Esophagus muscularis mucosa (tissue), 4 donors: ENCODE measurements around the gene PPP1R12A. TPM values are rescaled to one million over a fixed set of nuclear protein-coding genes. Genes with fewer than 3 reads are reported as not detected.
A peak's percentile ranks its signal among the peaks of the same experiment; 100 is the strongest.

Experiments used
- DNase-seq: peaks from one replicate; pipeline ENCODE4 v3.0.0-alpha.2; 2017; ENCODE audit errors: extremely low spot score
- H3K27ac ChIP-seq, 4 donors: fragments of 200-600 bp; sonication (generic); replicated peaks in 1 of 4; 1 replicate in 3 of 4; 2 replicates in 1 of 4; pipeline ENCODE4 v1.5.1; 2016 to 2019; ENCODE audit warnings: mild to moderate bottlenecking in 1 of 4
- H3K27me3 ChIP-seq, 4 donors: fragments of 200-600 bp; sonication (generic); one replicate each; pipeline versions ENCODE4 v1.5.1 to v1.6.0; 2016 to 2019
- H3K36me3 ChIP-seq, 4 donors: fragments of 200-600 bp; sonication (generic); one replicate each; pipeline ENCODE4 v1.5.1; 2016 to 2019
- H3K4me1 ChIP-seq, 4 donors: fragments of 200-600 bp; sonication (generic); one replicate each; pipeline ENCODE4 v1.5.1; 2016 to 2019
- H3K4me3 ChIP-seq, 4 donors: fragments of 200-600 bp; sonication (generic); 1 replicate in 2 of 4; 2 replicates in 2 of 4; pipeline ENCODE4 v1.5.1; 2016 to 2019; ENCODE audit warnings: mild to moderate bottlenecking in 4 of 4, moderate library complexity in 1 of 4
- H3K9me3 ChIP-seq, 4 donors: fragments of 200-600 bp; sonication (generic); 1 replicate in 3 of 4; 2 replicates in 1 of 4; pipeline ENCODE4 v1.5.1; 2016 to 2019
- EP300 ChIP-seq: sonication (generic); formaldehyde crosslinking; IDR thresholded peaks from one replicate; pipeline ENCODE4 v1.6.1; 2017; ENCODE audit warnings: antibody characterized with exemption
- POLR2A ChIP-seq: fragments of 450-650 bp; IDR thresholded peaks from one replicate; pipeline ENCODE4 v1.6.1; 2017; ENCODE audit warnings: antibody characterized with exemption, moderate library complexity, mild to moderate bottlenecking, low read depth
- POLR2AphosphoS5 ChIP-seq, 2 donors: sonication (generic); formaldehyde crosslinking; IDR thresholded peaks; one replicate each; pipeline ENCODE4 v1.6.1; 2017; ENCODE audit warnings: antibody characterized with exemption in 2 of 2
- WGBS: methylation state at CpG from one replicate; pipeline ENCODE4 v1.1.5; 2018; 5-methylcytosine and 5-hydroxymethylcytosine counted together
- intact Hi-C: fragments of 100-400 bp; cut with DNase I; formaldehyde crosslinking; loops from one replicate; pipeline ENCODE4 v1.15.1; 2023
- total RNA-seq, 4 donors: library from RNA; depleted of rRNA; stranded (reverse); fragments of >200 nt; gene quantifications; one replicate each; pipeline versions ENCODE4 v1.1.0 to v1.2.1, GENCODE V29; 2016
- TF ChIP-seq, protein P1 (sequence below), 3 experiments: fragments of 200-600 bp in 2 of 3; fragments of 450-650 bp in 1 of 3; sonication (generic) in 2 of 3; IDR thresholded peaks; one replicate each; pipeline ENCODE4 v1.5.1; 2017 to 2019; ENCODE audit warnings: antibody characterized with exemption in 3 of 3, mild to moderate bottlenecking in 2 of 3, moderate library complexity in 1 of 3

The PPP1R12A gene
- total RNA-seq, 4 donors from 2014 or later: 441 to 691 (median 542) TPM

DNA sequence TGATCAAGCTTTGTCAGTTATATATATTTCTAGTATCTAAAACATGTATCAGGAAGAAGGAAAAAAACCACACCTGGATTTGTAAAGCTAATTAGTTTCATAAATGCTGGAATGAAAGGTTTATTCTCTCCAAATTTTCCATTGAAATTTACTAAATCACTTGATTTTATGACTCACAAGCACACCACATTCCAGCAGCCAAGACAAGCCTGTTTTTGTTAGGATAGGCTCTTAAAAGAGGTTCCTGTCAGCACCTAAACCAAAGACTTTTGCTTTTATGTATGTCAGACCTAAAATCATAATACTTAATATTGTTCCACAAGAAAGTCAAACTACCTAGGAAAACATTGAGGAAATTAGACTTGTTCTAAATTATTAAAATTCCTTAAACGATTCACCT is 158.8 kb downstream of the PPP1R12A start:
- H3K36me3 ChIP-seq: peaks cover 0 to 61% (median 8%) of the 10 kb centered on the region in 4 donors
- no peak for DNase-seq
- TF ChIP-seq, protein P1, sequence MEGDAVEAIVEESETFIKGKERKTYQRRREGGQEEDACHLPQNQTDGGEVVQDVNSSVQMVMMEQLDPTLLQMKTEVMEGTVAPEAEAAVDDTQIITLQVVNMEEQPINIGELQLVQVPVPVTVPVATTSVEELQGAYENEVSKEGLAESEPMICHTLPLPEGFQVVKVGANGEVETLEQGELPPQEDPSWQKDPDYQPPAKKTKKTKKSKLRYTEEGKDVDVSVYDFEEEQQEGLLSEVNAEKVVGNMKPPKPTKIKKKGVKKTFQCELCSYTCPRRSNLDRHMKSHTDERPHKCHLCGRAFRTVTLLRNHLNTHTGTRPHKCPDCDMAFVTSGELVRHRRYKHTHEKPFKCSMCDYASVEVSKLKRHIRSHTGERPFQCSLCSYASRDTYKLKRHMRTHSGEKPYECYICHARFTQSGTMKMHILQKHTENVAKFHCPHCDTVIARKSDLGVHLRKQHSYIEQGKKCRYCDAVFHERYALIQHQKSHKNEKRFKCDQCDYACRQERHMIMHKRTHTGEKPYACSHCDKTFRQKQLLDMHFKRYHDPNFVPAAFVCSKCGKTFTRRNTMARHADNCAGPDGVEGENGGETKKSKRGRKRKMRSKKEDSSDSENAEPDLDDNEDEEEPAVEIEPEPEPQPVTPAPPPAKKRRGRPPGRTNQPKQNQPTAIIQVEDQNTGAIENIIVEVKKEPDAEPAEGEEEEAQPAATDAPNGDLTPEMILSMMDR (IDR thresholded peaks at IDR 0.05): no peak
- WGBS: 37% methylated on average over 1 of the region's 1 CpG
- peaks cover 0 to 39% (median 26%) of the 10 kb centered on the region in 4 donors for H3K4me1 ChIP-seq
- peak overlapping the region; percentile 24 to 52 (median 48) for H3K27ac ChIP-seq
- intact Hi-C loops: loop anchor here (10.0 kb wide), 1 partner anchor 159 kb away; the partner anchor contains the start of gene PPP1R12A
- H3K9me3 ChIP-seq: no peaks in the 10 kb centered on the region
- no peak overlapping the region for H3K4me3 ChIP-seq
- H3K27me3 ChIP-seq: no peaks in the 10 kb centered on the region

DNA sequence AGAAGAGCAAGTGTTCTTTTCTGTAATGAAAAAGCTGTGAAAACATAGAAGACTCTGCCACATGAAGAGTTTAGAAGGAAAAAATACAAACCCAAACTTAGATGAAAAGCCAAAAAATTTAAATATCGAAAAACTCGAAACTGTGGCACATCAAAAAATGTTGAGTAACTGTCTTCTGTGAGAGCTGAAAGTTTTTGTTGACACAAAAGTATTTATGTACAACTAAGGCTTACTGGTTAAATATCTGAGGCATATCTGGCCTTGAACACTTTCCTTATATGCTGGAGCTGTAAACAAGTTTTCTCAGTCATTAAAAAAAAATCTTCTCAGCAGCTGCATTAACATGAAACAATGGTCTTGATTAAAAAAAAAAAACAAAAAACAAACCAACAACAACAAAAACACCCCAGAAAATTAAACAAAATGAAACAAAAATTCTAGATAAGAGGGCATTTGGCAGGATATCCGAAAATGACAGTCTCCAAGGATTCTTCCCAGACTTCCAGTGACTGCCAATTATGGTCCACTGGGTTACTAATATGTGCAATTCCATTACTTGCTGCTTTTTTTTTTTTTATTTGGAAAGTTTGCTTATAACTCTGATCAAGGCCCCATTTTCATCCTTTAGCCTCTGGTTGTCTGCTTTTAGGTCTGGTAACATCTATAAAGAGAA is 159.4 kb downstream of the PPP1R12A start:
- no peaks in the 10 kb centered on the region for H3K27me3 ChIP-seq
- DNase-seq: no peak
- peak overlapping the region; percentile 24 to 52 (median 48) for H3K27ac ChIP-seq
- WGBS: 73% methylated on average over 3 of the region's 3 CpGs
- TF ChIP-seq EP300: no peak
- TF ChIP-seq POLR2A: no peak
- TF ChIP-seq, protein P1 (IDR thresholded peaks at IDR 0.05): no peak
- TF ChIP-seq POLR2AphosphoS5 (IDR thresholded peaks at IDR 0.05): no peak
- H3K4me1 ChIP-seq: peaks cover 0 to 39% (median 29%) of the 10 kb centered on the region in 4 donors
- H3K36me3 ChIP-seq: peaks cover 0 to 61% (median 8%) of the 10 kb centered on the region in 4 donors
- H3K9me3 ChIP-seq: no peaks in the 10 kb centered on the region
- no peak overlapping the region for H3K4me3 ChIP-seq
- intact Hi-C loops: loop anchor here (10.0 kb wide), 1 partner anchor 159 kb away; the partner anchor contains the start of gene PPP1R12A

DNA sequence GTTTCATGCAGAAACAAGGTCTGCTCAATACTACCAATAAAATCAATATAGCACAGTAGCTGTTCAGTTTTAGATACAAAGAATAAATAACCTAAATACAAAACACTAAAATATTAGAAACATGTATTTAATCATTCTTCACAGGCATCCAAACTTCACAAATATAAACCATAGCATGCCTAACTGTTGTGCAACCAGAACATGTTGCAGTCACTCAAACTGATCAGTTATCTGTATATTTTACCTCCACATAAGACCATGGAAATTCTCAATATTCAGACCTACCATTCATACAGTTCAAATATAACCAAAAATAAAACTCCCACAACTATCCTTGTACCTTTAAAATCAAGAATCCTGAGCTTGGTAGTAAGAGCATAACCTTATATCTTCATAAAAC is 161.0 kb downstream of the PPP1R12A start:
- TF ChIP-seq EP300 (no peak), POLR2AphosphoS5 (IDR thresholded peaks at IDR 0.05) (no peak), POLR2A (no peak)
- TF ChIP-seq, protein P1 (IDR thresholded peaks at IDR 0.05): no peak
- Histone ChIP-seq H3K27ac (no peak overlapping the region), H3K36me3 (peaks cover 0 to 48% (median 2%) of the 10 kb centered on the region in 4 donors), H3K27me3 (no peaks in the 10 kb centered on the region), H3K9me3 (no peaks in the 10 kb centered on the region), H3K4me3 (no peak overlapping the region), H3K4me1 (peaks cover 3 to 45% (median 37%) of the 10 kb centered on the region in 4 donors)
- intact Hi-C loops: loop anchor here (10.0 kb wide), 1 partner anchor 161 kb away; the partner anchor contains the start of gene PPP1R12A
- DNase-seq: no peak

DNA sequence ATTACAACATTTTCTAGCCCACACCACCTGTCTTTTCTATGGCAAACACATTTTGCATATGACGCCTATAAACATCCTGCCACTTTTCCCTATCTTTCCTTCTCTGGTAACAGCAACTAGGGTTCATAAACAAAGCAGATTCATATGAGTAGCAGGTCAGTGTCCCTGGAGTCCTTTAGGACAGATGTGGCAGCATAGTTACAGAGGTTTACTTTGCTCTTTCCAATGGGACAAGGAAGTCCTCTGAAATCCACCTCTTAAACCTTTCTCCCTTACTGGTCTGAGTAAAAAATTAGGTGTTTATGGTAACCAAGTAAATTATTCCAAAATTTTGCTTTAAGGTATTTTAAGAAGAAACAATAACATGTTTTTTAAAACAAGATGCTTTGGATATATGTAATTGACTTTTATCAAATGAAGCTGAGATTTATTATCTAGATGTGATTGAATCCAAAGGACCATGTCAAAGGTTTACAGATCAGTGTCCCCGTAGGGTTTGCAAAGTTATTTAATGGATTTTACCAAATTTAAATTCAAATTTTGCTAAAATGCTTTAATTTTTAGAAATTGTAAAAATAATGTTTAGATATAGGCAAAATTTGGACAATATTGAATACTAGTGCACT is 164.9 kb downstream of the PPP1R12A start:
- H3K27me3 ChIP-seq: no peaks in the 10 kb centered on the region
- H3K4me1 ChIP-seq: peaks cover 3 to 34% (median 24%) of the 10 kb centered on the region in 4 donors
- no peak overlapping the region for H3K4me3 ChIP-seq
- WGBS: 96% methylated on average over 2 of the region's 2 CpGs
- H3K36me3 ChIP-seq: peaks cover 0 to 24% (median 2%) of the 10 kb centered on the region in 4 donors
- no peak for DNase-seq
- TF ChIP-seq, protein P1 (IDR thresholded peaks at IDR 0.05): no peak
- peak in 1 of 2 donors; percentile 11 for TF ChIP-seq POLR2AphosphoS5 (IDR thresholded peaks at IDR 0.05)
- no peaks in the 10 kb centered on the region for H3K9me3 ChIP-seq
- no peak overlapping the region for H3K27ac ChIP-seq
- intact Hi-C loops: loop anchor here (10.0 kb wide), 1 partner anchor 165 kb away; the partner anchor contains the start of gene PPP1R12A
